DND-41 (cell line): ENCODE data around the gene GBX1.
A peak's percentile ranks its signal among the peaks of the same experiment; 100 is the strongest.

Source experiments
- ATAC-seq: fragments of 200-7000 bp; cut with Tn5 transposase; 3 replicates; pipeline ENCODE4 v1.9.1; 2021; ENCODE audit warnings: low read depth; ENCODE audit not compliant: insufficient read depth
- DNase-seq: peaks from one replicate; pipeline ENCODE4 v3.0.0-alpha.2; 2020
- H2AFZ ChIP-seq: 2 replicates; pipeline ENCODE4 v1.6.0; 2012; ENCODE audit warnings: low read depth, low read length
- H3K27ac ChIP-seq: 2 replicates; pipeline ENCODE4 v1.5.1; 2012; ENCODE audit warnings: low read length, inconsistent platforms
- H3K27me3 ChIP-seq: fragments of 200-600 bp; sonication (generic); 2 replicates; pipeline ENCODE4 v1.6.0; 2012; ENCODE audit warnings: low read length, mild to moderate bottlenecking, inconsistent platforms; ENCODE audit not compliant: insufficient read depth, poor library complexity
- H3K36me3 ChIP-seq: 2 replicates; pipeline ENCODE4 v1.5.1; 2012; ENCODE audit warnings: low read length, inconsistent platforms; ENCODE audit not compliant: insufficient read depth
- H3K4me1 ChIP-seq: 2 replicates; pipeline ENCODE4 v1.5.1; 2012; ENCODE audit warnings: mild to moderate bottlenecking, low read length; ENCODE audit not compliant: insufficient read depth
- H3K4me2 ChIP-seq: 2 replicates; pipeline ENCODE4 v1.6.0; 2012; ENCODE audit warnings: mild to moderate bottlenecking, moderate library complexity, low read length, inconsistent platforms; ENCODE audit not compliant: insufficient read depth
- H3K4me3 ChIP-seq, 2 experiments: fragments of 200-600 bp in 1 of 2; shearing (Covaris generic) in 1 of 2; 2 replicates each; pipeline ENCODE4 v1.5.1; 2012 to 2016; ENCODE audit warnings: inconsistent platforms in 2 of 2, low read length in 2 of 2, mild to moderate bottlenecking in 2 of 2, low read depth in 1 of 2, moderate library complexity in 1 of 2
- H3K79me2 ChIP-seq: 2 replicates; pipeline ENCODE4 v1.6.0; 2012; ENCODE audit warnings: low read length, inconsistent platforms; ENCODE audit not compliant: insufficient read depth
- H3K9ac ChIP-seq: 2 replicates; pipeline ENCODE4 v1.6.0; 2012; ENCODE audit warnings: low read depth, mild to moderate bottlenecking, inconsistent platforms, low read length, moderate library complexity
- H3K9me3 ChIP-seq: 2 replicates; pipeline ENCODE4 v1.5.1; 2012; ENCODE audit warnings: low read length, moderate library complexity, mild to moderate bottlenecking, inconsistent platforms; ENCODE audit not compliant: insufficient read depth, severe bottlenecking
- H4K20me1 ChIP-seq: 2 replicates; pipeline ENCODE4 v1.6.0; 2012; ENCODE audit warnings: low read length; ENCODE audit not compliant: insufficient read depth
- CTCF ChIP-seq: IDR thresholded peaks from 2 replicates; pipeline ENCODE4 v1.5.1; 2012; ENCODE audit warnings: borderline replicate concordance, low read length, moderate library complexity, mild to moderate bottlenecking; ENCODE audit not compliant: poor library complexity, severe bottlenecking; ENCODE audit errors: extremely low read depth
- EZH2 ChIP-seq: IDR thresholded peaks from 3 replicates; pipeline ENCODE4 v1.6.1; 2012; ENCODE audit warnings: borderline replicate concordance, low read depth, mild to moderate bottlenecking, moderate library complexity, low read length, inconsistent platforms; ENCODE audit not compliant: severe bottlenecking

The GBX1 gene

GRCh38 chr7:151173386-151174245 lies 6.1 kb upstream of the GBX1 start:
- DNase-seq, result no peak
- no peak for TF ChIP-seq CTCF
- TF ChIP-seq EZH2, result no peak
- H4K20me1 ChIP-seq, result 0 out of 2 replicates have a peak, but pooled peaks cover 4% of the 10 kb centered on the region
- no peak for ATAC-seq
- peaks cover 14% of the 10 kb centered on the region for H3K27me3 ChIP-seq
- no peak overlapping the region for H3K9ac ChIP-seq
- H3K4me2 ChIP-seq, result no peak overlapping the region
- no peaks in the 10 kb centered on the region for H3K9me3 ChIP-seq
- H3K27ac ChIP-seq, result no peak overlapping the region
- H3K36me3 ChIP-seq, result no peaks in the 10 kb centered on the region
- H2AFZ ChIP-seq, result no peak overlapping the region
- no peak overlapping the region for H3K4me3 ChIP-seq
- no peaks in the 10 kb centered on the region; the same call in 1 of the 2 replicates for H3K4me1 ChIP-seq
- H3K79me2 ChIP-seq, result no peaks in the 10 kb centered on the region

- Histone ChIP-seq H2AFZ (no peak overlapping the region), H3K9me3 (no peaks in the 10 kb centered on the region), H3K9ac (no peak overlapping the region), H3K4me1 (no peaks in the 10 kb centered on the region; the same call in 1 of the 2 replicates), H3K27me3 (peaks cover 11% of the 10 kb centered on the region), H4K20me1 (no peaks in the 10 kb centered on the region), H3K79me2 (no peaks in the 10 kb centered on the region), H3K4me3 (no peak overlapping the region), H3K27ac (no peak overlapping the region), H3K36me3 (no peaks in the 10 kb centered on the region), H3K4me2 (no peak overlapping the region)
- no peak for TF ChIP-seq EZH2
- TF ChIP-seq CTCF, result peak; percentile 100
- ATAC-seq, result peak; percentile 92
- DNase-seq, result peak; percentile 74
These were observed 5.0 kb upstream of the GBX1 start for GRCh38 chr7:151172273-151173141.

GRCh38 chr7:151168787-151169162 lies 1.3 kb upstream of the GBX1 start:
- Histone ChIP-seq H3K27ac (no peak overlapping the region), H4K20me1 (no peaks in the 10 kb centered on the region), H3K9ac (no peak overlapping the region), H3K27me3 (peaks cover 28% of the 10 kb centered on the region), H3K4me1 (no peaks in the 10 kb centered on the region; the same call in 1 of the 2 replicates), H3K79me2 (no peaks in the 10 kb centered on the region), H3K4me2 (no peak overlapping the region), H3K4me3 (no peak overlapping the region), H3K9me3 (no peaks in the 10 kb centered on the region), H3K36me3 (no peaks in the 10 kb centered on the region), H2AFZ (no peak overlapping the region)
- DNase-seq (no peak), ATAC-seq (no peak)
- TF ChIP-seq EZH2, result no peak
- no peak for TF ChIP-seq CTCF
